Neural cell (in vitro differentiated cells): Measurements from ENCODE around the gene INPP5A. TPM values are rescaled to one million over a fixed set of nuclear protein-coding genes. Genes with fewer than 3 reads are reported as not detected.

Experiments
- H2AFZ ChIP-seq: fragments of 200-600, 300-800 bp; sonication (generic), shearing (Covaris generic); 2 replicates; pipeline ENCODE4 v1.6.0; 2014; ENCODE audit warnings: low read depth, mild to moderate bottlenecking, antibody characterized with exemption, low read length, moderate library complexity
- H3F3A ChIP-seq: fragments of 200-600 bp; shearing (Covaris generic); 2 replicates; pipeline ENCODE4 v1.6.1; 2016; ENCODE audit warnings: mild to moderate bottlenecking, moderate library complexity, mixed read lengths, antibody characterized with exemption, low read length; ENCODE audit not compliant: insufficient read depth, poor library complexity, severe bottlenecking
- H3K27ac ChIP-seq: fragments of 200-600, 300-800 bp; sonication (generic), shearing (Covaris generic); 2 replicates; pipeline ENCODE4 v1.5.1; 2014; ENCODE audit warnings: mild to moderate bottlenecking, low read length, moderate library complexity
- H3K27me3 ChIP-seq: fragments of 300-800, 200-600 bp; sonication (generic), shearing (Covaris generic); 2 replicates; pipeline ENCODE4 v1.6.0; 2014; ENCODE audit warnings: mild to moderate bottlenecking, low read depth, low read length, moderate library complexity; ENCODE audit not compliant: insufficient read depth
- H3K36me3 ChIP-seq: fragments of 300-800, 200-600 bp; sonication (generic), shearing (Covaris generic); 2 replicates; pipeline ENCODE4 v1.5.1; 2014; ENCODE audit warnings: mild to moderate bottlenecking, antibody characterized with exemption, low read length, moderate library complexity; ENCODE audit not compliant: insufficient read depth
- H3K4me2 ChIP-seq: fragments of 300-800, 200-600 bp; sonication (generic), shearing (Covaris generic); 2 replicates; pipeline ENCODE4 v1.6.0; 2014; ENCODE audit warnings: mild to moderate bottlenecking, low read length
- H3K4me3 ChIP-seq: fragments of 300-800, 200-600 bp; sonication (generic), shearing (Covaris generic); 2 replicates; pipeline ENCODE4 v1.5.1; 2014; ENCODE audit warnings: mild to moderate bottlenecking, low read length, moderate library complexity
- H3K79me2 ChIP-seq: fragments of 200-600 bp; shearing (Covaris generic); replicated peaks from 2 replicates; pipeline ENCODE4 v1.6.0; 2014; ENCODE audit warnings: mild to moderate bottlenecking, low read length, moderate library complexity; ENCODE audit not compliant: insufficient read depth
- H3K9ac ChIP-seq: fragments of 300-800, 200-600 bp; sonication (generic), shearing (Covaris generic); 2 replicates; pipeline ENCODE4 v1.6.1; 2016; ENCODE audit warnings: mild to moderate bottlenecking, low read length, mixed read lengths
- H3K9me2 ChIP-seq: fragments of 200-600 bp; shearing (Covaris generic); 2 replicates; pipeline ENCODE4 v1.6.1; 2016; ENCODE audit warnings: mild to moderate bottlenecking, low read length, mixed read lengths; ENCODE audit not compliant: insufficient read depth
- H3K9me3 ChIP-seq: fragments of 200-600, 300-800 bp; sonication (generic), shearing (Covaris generic); 2 replicates; pipeline ENCODE4 v1.6.1; 2016; ENCODE audit warnings: mild to moderate bottlenecking, mixed run types, low read length, moderate library complexity, mixed read lengths
- H4K20me1 ChIP-seq: fragments of 200-600 bp; shearing (Covaris generic); 2 replicates; pipeline ENCODE4 v1.6.1; 2016; ENCODE audit warnings: mild to moderate bottlenecking, mixed run types; ENCODE audit not compliant: insufficient read depth
- EP300 ChIP-seq: fragments of 450-650 bp; conservative IDR thresholded peaks from 2 replicates; pipeline ENCODE4 v1.6.1; 2014; ENCODE audit warnings: antibody characterized with exemption, mild to moderate bottlenecking, moderate library complexity; ENCODE audit not compliant: poor library complexity, severe bottlenecking
- EZH2 ChIP-seq: fragments of 200-600, 300-800 bp; shearing (Covaris generic), sonication (generic); IDR thresholded peaks from 2 replicates; pipeline ENCODE4 v1.6.1; 2014; ENCODE audit warnings: antibody characterized with exemption, low read length, borderline replicate concordance, mild to moderate bottlenecking; ENCODE audit not compliant: insufficient read depth, poor library complexity, severe bottlenecking
- MXI1 ChIP-seq: fragments of 450-650 bp; conservative IDR thresholded peaks from 2 replicates; pipeline ENCODE4 v1.6.1; 2014; ENCODE audit warnings: antibody characterized with exemption, mild to moderate bottlenecking; ENCODE audit not compliant: poor library complexity, severe bottlenecking
- POLR2AphosphoS5 ChIP-seq: IDR thresholded peaks from 2 replicates; pipeline ENCODE4 v1.6.1; 2012
- RAD21 ChIP-seq: fragments of 450-650 bp; conservative IDR thresholded peaks from 2 replicates; pipeline ENCODE4 v1.6.1; 2014; ENCODE audit warnings: antibody characterized with exemption, mild to moderate bottlenecking, moderate library complexity
- SMC3 ChIP-seq: fragments of 450-650 bp; conservative IDR thresholded peaks from 2 replicates; pipeline ENCODE4 v1.6.1; 2014; ENCODE audit warnings: antibody characterized with exemption, mild to moderate bottlenecking, moderate library complexity; ENCODE audit not compliant: poor library complexity
- TAF1 ChIP-seq: IDR thresholded peaks from 2 replicates; pipeline ENCODE4 v1.6.1; 2012; ENCODE audit warnings: low read depth
- polyA plus RNA-seq: library from polyadenylated mRNA; depleted of rRNA; stranded (reverse); fragments of >200 nt; gene quantifications from 2 replicates; pipeline ENCODE4 v1.2.3, GENCODE V29; 2014
- TF ChIP-seq, protein P1 (sequence below): IDR thresholded peaks from 2 replicates; pipeline ENCODE4 v1.6.1; 2012; ENCODE audit warnings: borderline replicate concordance
- TF ChIP-seq, protein P2 (sequence below): fragments of 450-650 bp; IDR thresholded peaks from 2 replicates; pipeline ENCODE4 v1.5.1; 2014; ENCODE audit warnings: antibody characterized with exemption, mild to moderate bottlenecking, moderate library complexity; ENCODE audit not compliant: poor library complexity, severe bottlenecking

INPP5A gene
- polyA plus RNA-seq, 1 donor from 2014 or later: 48.8 TPM

DNA sequence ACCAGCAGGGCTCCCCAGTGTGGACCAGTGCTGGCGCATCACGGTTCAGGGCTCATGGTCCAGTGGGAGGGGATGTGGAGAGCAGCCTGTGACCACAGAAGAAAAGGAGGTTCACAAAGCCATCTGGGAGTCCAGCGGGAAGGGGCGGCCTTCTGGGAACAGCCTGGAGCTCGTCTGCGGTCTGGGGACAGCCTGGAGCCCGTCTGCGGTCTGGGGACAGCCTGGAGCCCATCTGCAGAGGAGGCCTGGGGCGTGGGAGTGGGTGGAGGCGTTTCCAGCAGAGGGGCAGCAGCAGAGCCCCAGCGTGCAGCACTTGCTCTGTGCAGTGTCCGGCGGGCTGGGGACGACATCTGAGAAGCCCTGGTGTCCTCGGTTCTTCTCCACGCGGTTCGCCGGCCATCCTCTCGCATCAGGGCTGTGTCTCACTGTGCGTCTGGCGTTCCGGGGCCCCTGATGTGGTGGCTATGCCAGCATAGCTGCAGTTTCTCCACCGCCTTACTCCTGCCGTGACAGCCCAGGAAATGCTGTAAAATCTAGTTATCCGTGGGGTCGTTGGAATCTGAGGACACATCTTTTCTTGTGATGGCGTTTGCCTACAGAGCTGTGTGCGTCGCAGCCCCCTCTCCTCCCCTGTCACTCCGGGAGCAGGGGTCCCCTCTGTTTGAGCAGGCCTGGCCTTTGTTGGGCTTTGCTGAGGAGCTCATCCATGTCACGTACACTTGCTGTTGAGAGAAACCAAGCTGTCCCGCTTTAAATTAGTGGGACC is 104.6 kb downstream of the INPP5A start:
- Histone ChIP-seq H3F3A (no peaks in the 10 kb centered on the region), H3K9ac (no peak overlapping the region), H3K9me3 (no peaks in the 10 kb centered on the region), H4K20me1 (no peaks in the 10 kb centered on the region), H3K9me2 (no peaks in the 10 kb centered on the region), H3K4me3 (no peak overlapping the region), H3K4me2 (no peak overlapping the region), H2AFZ (no peak overlapping the region), H3K27ac (no peak overlapping the region), H3K36me3 (no peaks in the 10 kb centered on the region), H3K27me3 (no peaks in the 10 kb centered on the region), H3K79me2 (no peaks in the 10 kb centered on the region)
- TF ChIP-seq TAF1 (no peak), POLR2AphosphoS5 (no peak)

DNA sequence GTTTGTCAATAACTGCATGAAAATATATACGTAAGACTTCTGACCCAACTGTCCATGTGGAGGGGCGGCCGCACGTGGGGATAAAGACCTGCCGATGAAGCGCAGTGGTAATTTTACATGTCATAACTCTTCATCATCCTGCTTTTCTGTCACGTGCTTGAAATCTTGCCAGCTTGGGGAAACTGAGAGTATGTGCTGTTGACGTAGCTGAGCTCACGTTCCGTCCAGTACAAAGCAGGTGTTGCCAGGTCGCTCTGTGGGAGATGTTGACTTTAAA is 105.1 kb downstream of the INPP5A start:
- TF ChIP-seq EP300 (no peak), POLR2AphosphoS5 (no peak), MXI1 (no peak), SMC3 (no peak), RAD21 (no peak), EZH2 (no peak), TAF1 (no peak)
- TF ChIP-seq, protein P1, sequence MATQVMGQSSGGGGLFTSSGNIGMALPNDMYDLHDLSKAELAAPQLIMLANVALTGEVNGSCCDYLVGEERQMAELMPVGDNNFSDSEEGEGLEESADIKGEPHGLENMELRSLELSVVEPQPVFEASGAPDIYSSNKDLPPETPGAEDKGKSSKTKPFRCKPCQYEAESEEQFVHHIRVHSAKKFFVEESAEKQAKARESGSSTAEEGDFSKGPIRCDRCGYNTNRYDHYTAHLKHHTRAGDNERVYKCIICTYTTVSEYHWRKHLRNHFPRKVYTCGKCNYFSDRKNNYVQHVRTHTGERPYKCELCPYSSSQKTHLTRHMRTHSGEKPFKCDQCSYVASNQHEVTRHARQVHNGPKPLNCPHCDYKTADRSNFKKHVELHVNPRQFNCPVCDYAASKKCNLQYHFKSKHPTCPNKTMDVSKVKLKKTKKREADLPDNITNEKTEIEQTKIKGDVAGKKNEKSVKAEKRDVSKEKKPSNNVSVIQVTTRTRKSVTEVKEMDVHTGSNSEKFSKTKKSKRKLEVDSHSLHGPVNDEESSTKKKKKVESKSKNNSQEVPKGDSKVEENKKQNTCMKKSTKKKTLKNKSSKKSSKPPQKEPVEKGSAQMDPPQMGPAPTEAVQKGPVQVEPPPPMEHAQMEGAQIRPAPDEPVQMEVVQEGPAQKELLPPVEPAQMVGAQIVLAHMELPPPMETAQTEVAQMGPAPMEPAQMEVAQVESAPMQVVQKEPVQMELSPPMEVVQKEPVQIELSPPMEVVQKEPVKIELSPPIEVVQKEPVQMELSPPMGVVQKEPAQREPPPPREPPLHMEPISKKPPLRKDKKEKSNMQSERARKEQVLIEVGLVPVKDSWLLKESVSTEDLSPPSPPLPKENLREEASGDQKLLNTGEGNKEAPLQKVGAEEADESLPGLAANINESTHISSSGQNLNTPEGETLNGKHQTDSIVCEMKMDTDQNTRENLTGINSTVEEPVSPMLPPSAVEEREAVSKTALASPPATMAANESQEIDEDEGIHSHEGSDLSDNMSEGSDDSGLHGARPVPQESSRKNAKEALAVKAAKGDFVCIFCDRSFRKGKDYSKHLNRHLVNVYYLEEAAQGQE: no peak
- TF ChIP-seq, protein P2, sequence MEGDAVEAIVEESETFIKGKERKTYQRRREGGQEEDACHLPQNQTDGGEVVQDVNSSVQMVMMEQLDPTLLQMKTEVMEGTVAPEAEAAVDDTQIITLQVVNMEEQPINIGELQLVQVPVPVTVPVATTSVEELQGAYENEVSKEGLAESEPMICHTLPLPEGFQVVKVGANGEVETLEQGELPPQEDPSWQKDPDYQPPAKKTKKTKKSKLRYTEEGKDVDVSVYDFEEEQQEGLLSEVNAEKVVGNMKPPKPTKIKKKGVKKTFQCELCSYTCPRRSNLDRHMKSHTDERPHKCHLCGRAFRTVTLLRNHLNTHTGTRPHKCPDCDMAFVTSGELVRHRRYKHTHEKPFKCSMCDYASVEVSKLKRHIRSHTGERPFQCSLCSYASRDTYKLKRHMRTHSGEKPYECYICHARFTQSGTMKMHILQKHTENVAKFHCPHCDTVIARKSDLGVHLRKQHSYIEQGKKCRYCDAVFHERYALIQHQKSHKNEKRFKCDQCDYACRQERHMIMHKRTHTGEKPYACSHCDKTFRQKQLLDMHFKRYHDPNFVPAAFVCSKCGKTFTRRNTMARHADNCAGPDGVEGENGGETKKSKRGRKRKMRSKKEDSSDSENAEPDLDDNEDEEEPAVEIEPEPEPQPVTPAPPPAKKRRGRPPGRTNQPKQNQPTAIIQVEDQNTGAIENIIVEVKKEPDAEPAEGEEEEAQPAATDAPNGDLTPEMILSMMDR: no peak
- H3K9ac ChIP-seq: no peak overlapping the region
- H3K36me3 ChIP-seq: no peaks in the 10 kb centered on the region
- H3F3A ChIP-seq: no peaks in the 10 kb centered on the region
- H3K27me3 ChIP-seq: no peaks in the 10 kb centered on the region
- H3K4me3 ChIP-seq: no peak overlapping the region
- H3K9me3 ChIP-seq: no peaks in the 10 kb centered on the region
- no peak overlapping the region for H3K27ac ChIP-seq
- no peak overlapping the region for H2AFZ ChIP-seq
- H3K9me2 ChIP-seq: no peaks in the 10 kb centered on the region
- no peak overlapping the region for H3K4me2 ChIP-seq
- no peaks in the 10 kb centered on the region for H4K20me1 ChIP-seq
- H3K79me2 ChIP-seq: no peaks in the 10 kb centered on the region
